Cardiac muscle cell (in vitro differentiated cells and primary cell): ENCODE measurements around the gene CCN6. TPM values are rescaled to one million over a fixed set of nuclear protein-coding genes. Genes with fewer than 3 reads are reported as not detected.
A peak's percentile ranks its signal among the peaks of the same experiment; 100 is the strongest.

Experiments
- DNase-seq, 2 donors: peaks; one replicate each; pipeline versions ENCODE4 v3.0.0 to v3.0.0-alpha.2; 2010 to 2017; ENCODE audit warnings: low read depth in 1 of 2, low spot score in 1 of 2
- H3K27ac ChIP-seq: fragments of 200-600 bp; sonication (generic); 2 replicates; pipeline ENCODE4 v1.5.1; 2016
- H3K27me3 ChIP-seq: fragments of 200-600 bp; sonication (generic); 2 replicates; pipeline ENCODE4 v1.6.0; 2016; ENCODE audit warnings: control low read depth
- H3K36me3 ChIP-seq: fragments of 200-600 bp; sonication (generic); 2 replicates; pipeline ENCODE4 v1.5.1; 2016; ENCODE audit warnings: control low read depth
- H3K4me1 ChIP-seq: fragments of 200-600 bp; sonication (generic); 2 replicates; pipeline ENCODE4 v1.8.1; 2017; ENCODE audit warnings: low read depth, mild to moderate bottlenecking, mixed run types
- H3K4me3 ChIP-seq: fragments of 200-600 bp; sonication (generic); 2 replicates; pipeline ENCODE4 v1.5.1; 2016; ENCODE audit warnings: mild to moderate bottlenecking
- H3K9me3 ChIP-seq: fragments of 200-600 bp; sonication (generic); 2 replicates; pipeline ENCODE4 v1.5.1; 2017; ENCODE audit warnings: low read depth, mild to moderate bottlenecking, control low read depth
- CTCF ChIP-seq: IDR thresholded peaks from 2 replicates; pipeline ENCODE4 v1.5.1; 2012; ENCODE audit warnings: low read depth, mild to moderate bottlenecking, low read length
- polyA plus RNA-seq: library from polyadenylated mRNA; unstranded; fragments of >200 nt; fragmentation: Nextera tagmentation; extraction: Ambion mirVana; gene quantifications from 2 replicates; pipeline ENCODE4 v1.2.1, GENCODE V29; 2016
- total RNA-seq: library from RNA; depleted of rRNA; stranded (reverse); fragments of >200 nt; gene quantifications from 2 replicates; pipeline ENCODE4 v1.2.3, GENCODE V29; 2016

The CCN6 gene
- total and polyA plus RNA-seq, 2 experiments from 2014 or later = 0.11 TPM; not detected in 1

GRCh38 chr6:112113431-112113830, 59.5 kb downstream of the CCN6 start:
- DNase-seq = peak in 1 of 2 donors; percentile 19
- TF ChIP-seq CTCF = no peak
- Histone ChIP-seq H3K9me3 (no peaks in the 10 kb centered on the region), H3K36me3 (peaks cover 92% of the 10 kb centered on the region), H3K27ac (peak overlapping the region; percentile 56), H3K4me1 (peaks cover 15% of the 10 kb centered on the region), H3K27me3 (no peaks in the 10 kb centered on the region), H3K4me3 (no peak overlapping the region)

- no peak overlapping the region for H3K4me3 ChIP-seq
- H3K36me3 ChIP-seq = peaks cover 92% of the 10 kb centered on the region
- no peaks in the 10 kb centered on the region for H3K9me3 ChIP-seq
- H3K27me3 ChIP-seq = no peaks in the 10 kb centered on the region
- peak overlapping the region; percentile 56 for H3K27ac ChIP-seq
- peaks cover 15% of the 10 kb centered on the region for H3K4me1 ChIP-seq
- no peak for DNase-seq
- TF ChIP-seq CTCF = no peak
Observed at GRCh38 chr6:112113918-112114317, 60.0 kb downstream of the CCN6 start.

- H3K27ac ChIP-seq = no peak overlapping the region
- H3K36me3 ChIP-seq = peaks cover 92% of the 10 kb centered on the region
- no peaks in the 10 kb centered on the region for H3K9me3 ChIP-seq
- no peaks in the 10 kb centered on the region for H3K27me3 ChIP-seq
- peaks cover 15% of the 10 kb centered on the region for H3K4me1 ChIP-seq
- no peak for DNase-seq
- no peak for TF ChIP-seq CTCF
- no peak overlapping the region for H3K4me3 ChIP-seq
Observed at GRCh38 chr6:112114577-112115223, 60.8 kb downstream of the CCN6 start.

GRCh38 chr6:112116221-112116620, 62.3 kb downstream of the CCN6 start:
- H3K36me3 ChIP-seq = peaks cover 93% of the 10 kb centered on the region
- H3K4me1 ChIP-seq = peaks cover 15% of the 10 kb centered on the region
- no peak for DNase-seq
- H3K4me3 ChIP-seq = no peak overlapping the region
- H3K27ac ChIP-seq = no peak overlapping the region
- no peaks in the 10 kb centered on the region for H3K27me3 ChIP-seq
- TF ChIP-seq CTCF = no peak
- H3K9me3 ChIP-seq = no peaks in the 10 kb centered on the region

- no peak for TF ChIP-seq CTCF
- no peaks in the 10 kb centered on the region for H3K9me3 ChIP-seq
- H3K27ac ChIP-seq = no peak overlapping the region
- H3K4me3 ChIP-seq = no peak overlapping the region
- no peaks in the 10 kb centered on the region for H3K27me3 ChIP-seq
- DNase-seq = peak in 1 of 2 donors; percentile 25
- H3K36me3 ChIP-seq = peaks cover 95% of the 10 kb centered on the region
- peaks cover 15% of the 10 kb centered on the region for H3K4me1 ChIP-seq
Observed at GRCh38 chr6:112117554-112117953, 63.6 kb downstream of the CCN6 start.

- H3K4me3 ChIP-seq = no peak overlapping the region
- no peak for DNase-seq
- H3K4me1 ChIP-seq = peaks cover 10% of the 10 kb centered on the region
- peaks cover 99% of the 10 kb centered on the region for H3K36me3 ChIP-seq
- H3K27me3 ChIP-seq = no peaks in the 10 kb centered on the region
- no peak for TF ChIP-seq CTCF
- H3K9me3 ChIP-seq = no peaks in the 10 kb centered on the region
- no peak overlapping the region for H3K27ac ChIP-seq
Observed at GRCh38 chr6:112118034-112118433, 64.1 kb downstream of the CCN6 start.
